HepG2 (cell line): ENCODE results near the gene MCRIP2. TPM values are rescaled to one million over a fixed set of nuclear protein-coding genes. Genes with fewer than 3 reads are reported as not detected.
A peak's percentile ranks its signal among the peaks of the same experiment; 100 is the strongest.

Experiments
- CHD2 ChIP-seq: IDR thresholded peaks from 2 replicates; pipeline ENCODE4 v1.6.1; 2011; ENCODE audit warnings: low read depth, low read length, improper control_type of control experiment
- CSRNP1 ChIP-seq: sonication (generic); formaldehyde crosslinking; IDR thresholded peaks from 2 replicates; pipeline ENCODE4 v1.8.1; 2023; ENCODE audit warnings: mild to moderate bottlenecking, missing genetic modification reagents
- ELF1 ChIP-seq: sonication (generic); formaldehyde crosslinking; IDR thresholded peaks from 2 replicates; pipeline ENCODE4 v1.4.0; 2020; ENCODE audit warnings: missing genetic modification reagents
- ETV5 ChIP-seq: IDR thresholded peaks from 2 replicates; pipeline ENCODE4 v1.6.1; 2018; ENCODE audit warnings: missing biosample characterization, missing genetic modification reagents, inconsistent platforms, borderline replicate concordance
- GABPA ChIP-seq, 2 experiments: IDR thresholded peaks; 2 replicates each; pipeline ENCODE4 v1.6.1; 2011 to 2016; ENCODE audit warnings: low read depth in 2 of 2, low read length in 1 of 2, missing biosample characterization in 1 of 2, missing genetic modification characterization in 1 of 2
- GLI4 ChIP-seq: sonication (generic); formaldehyde crosslinking; IDR thresholded peaks from 2 replicates; pipeline ENCODE4 v1.5.1; 2020; ENCODE audit warnings: missing genetic modification reagents, mild to moderate bottlenecking, moderate library complexity, borderline replicate concordance
- MED1 ChIP-seq: sonication (generic); formaldehyde crosslinking; IDR thresholded peaks from 2 replicates; pipeline ENCODE4 v1.4.0; 2020; ENCODE audit warnings: missing genetic modification reagents
- NONO ChIP-seq, 2 experiments: fragments of 450-650 bp in 1 of 2; sonication (generic) in 1 of 2; formaldehyde crosslinking in 1 of 2; IDR thresholded peaks in 1 of 2; conservative IDR thresholded peaks in 1 of 2; 2 replicates each; pipeline versions ENCODE4 v1.6.1 to v1.8.0; 2017 to 2022; ENCODE audit warnings: mild to moderate bottlenecking in 1 of 2, missing genetic modification reagents in 1 of 2, moderate library complexity in 1 of 2
- RBM39 ChIP-seq: fragments of 200-400 bp; formaldehyde crosslinking; IDR thresholded peaks from one replicate; pipeline ENCODE4 v1.6.1; 2018; ENCODE audit warnings: antibody characterized with exemption, mild to moderate bottlenecking, low read depth, low read length; ENCODE audit not compliant: poor library complexity, severe bottlenecking
- SNAPC4 ChIP-seq: sonication (generic); formaldehyde crosslinking; IDR thresholded peaks from 2 replicates; pipeline ENCODE4 v1.4.0; 2020; ENCODE audit warnings: mild to moderate bottlenecking, missing genetic modification reagents
- THAP9 ChIP-seq: sonication (generic); formaldehyde crosslinking; IDR thresholded peaks from 2 replicates; pipeline ENCODE4; 2020; ENCODE audit warnings: missing genetic modification reagents, mild to moderate bottlenecking, borderline replicate concordance
- ZNF263 ChIP-seq: sonication (generic); formaldehyde crosslinking; IDR thresholded peaks from 2 replicates; pipeline ENCODE4 v1.4.0; 2020; ENCODE audit warnings: missing genetic modification reagents
- ZNF562 ChIP-seq: sonication (generic); formaldehyde crosslinking; IDR thresholded peaks from 2 replicates; pipeline ENCODE4 v1.8.0; 2022; ENCODE audit warnings: missing genetic modification reagents, borderline replicate concordance
- ZNF670 ChIP-seq: sonication (generic); formaldehyde crosslinking; IDR thresholded peaks from 2 replicates; pipeline ENCODE4 v1.8.0; 2022; ENCODE audit warnings: mild to moderate bottlenecking, missing genetic modification reagents, borderline replicate concordance
- polyA plus RNA-seq, 8 experiments: library from polyadenylated mRNA; depleted of rRNA in 3 of 8; stranded (reverse) in 7 of 8; unstranded in 1 of 8; fragments of >200 nt; fragmentation: Illumina TruSeq in 4 of 8; extraction: Trizol in 4 of 8; gene quantifications; 2 replicates each; pipeline versions ENCODE4 v1.2.1 to v1.2.3, GENCODE V29; 2011 to 2016; ENCODE audit warnings: low read depth in 4 of 8, missing spikeins in 1 of 8, mixed read lengths in 1 of 8; ENCODE audit not compliant: insufficient read depth in 1 of 8
- total RNA-seq, 5 experiments: library from RNA; depleted of rRNA; stranded (reverse); fragments of >200 nt; fragmentation: Illumina TruSeq; extraction: Trizol; gene quantifications; 2 replicates each; pipeline ENCODE4 v1.2.3, GENCODE V29; 2016; ENCODE audit warnings: low read depth in 1 of 5
- TF ChIP-seq, protein P1 (sequence below): sonication (generic); formaldehyde crosslinking; IDR thresholded peaks from 2 replicates; pipeline ENCODE4 v1.4.0; 2020; ENCODE audit warnings: missing genetic modification reagents

The MCRIP2 gene
- total and polyA plus RNA-seq, 2 of the 13 experiments (the other 11 are each of a cell fraction or from before 2014, with no cell fraction given): 39.6 to 76.7 TPM

DNA sequence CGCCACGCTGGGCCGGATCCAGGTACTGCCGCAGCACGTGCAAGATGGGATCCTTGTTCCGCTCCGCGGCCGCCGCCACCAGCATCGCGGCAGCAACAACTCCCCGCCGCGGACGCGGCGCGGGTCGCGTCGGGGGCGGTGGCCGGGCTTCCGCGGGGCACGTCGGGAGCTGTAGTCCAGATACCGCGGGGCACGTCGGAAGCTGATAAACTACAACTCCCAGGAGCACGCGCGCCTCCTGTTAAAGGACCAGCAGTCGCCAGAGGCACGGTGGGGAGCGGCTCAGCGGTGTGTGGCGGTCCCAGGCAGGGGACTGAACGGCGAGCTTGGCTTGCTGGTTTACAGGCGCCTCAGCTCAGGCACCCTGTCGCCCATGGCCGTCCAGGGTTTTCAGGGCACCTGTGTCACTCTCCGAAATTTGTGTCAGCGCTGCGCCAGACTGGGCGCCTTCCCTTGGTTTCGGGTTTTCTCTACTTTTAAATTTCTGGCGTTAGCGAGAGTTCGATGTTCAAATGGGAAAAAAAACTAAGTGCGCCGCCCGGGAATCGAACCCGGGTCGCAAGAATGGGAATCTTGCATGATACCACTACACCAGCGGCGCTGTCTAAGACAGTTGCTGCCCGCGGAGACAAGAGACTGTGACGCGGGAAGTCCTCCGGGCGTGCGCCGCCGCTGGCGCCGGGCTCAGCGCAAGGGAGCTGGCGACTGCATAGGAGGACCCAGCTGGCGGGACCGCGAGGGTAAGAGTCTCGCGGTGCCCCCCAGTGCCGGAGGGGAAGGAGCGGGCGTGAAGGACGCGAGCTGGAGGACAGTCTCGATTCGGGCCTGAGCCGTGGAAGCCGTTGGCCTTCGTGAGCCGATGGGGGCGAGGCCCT lies 5.2 kb upstream of the MCRIP2 start, which contains the start of gene METTL26 (continued):
- TF ChIP-seq THAP9 (peak; percentile 56; the same call in 1 of the 2 replicates), ZNF670 (CRISPR knock-in tag) (0 out of 2 replicates have a peak, but pooled peaks have one; percentile 12), ELF1 (peak; percentile 56; the same call in 1 of the 2 replicates), NONO (IDR thresholded peaks at IDR 0.05) (no peak), NONO (CRISPR knock-in tag; conservative IDR thresholded peaks at IDR 0.05) (peak; percentile 93), MED1 (peak; percentile 12; the same call in 1 of the 2 replicates), GLI4 (CRISPR knock-in tag) (no peak), CSRNP1 (CRISPR knock-in tag) (peak; percentile 32; the same call in 1 of the 2 replicates), GABPA (IDR thresholded peaks at IDR 0.05; ENCODE audit: low read depth, low read length) (peak; percentile 54; the same call in 1 of the 2 replicates), GABPA (CRISPR knock-in tag; IDR thresholded peaks at IDR 0.05; ENCODE audit: low read depth) (peak; percentile 78), ZNF263 (CRISPR knock-in tag) (peak; percentile 19), ZNF562 (0 out of 2 replicates have a peak, but pooled peaks have one; percentile 51), CHD2 (peak; percentile 88), ETV5 (CRISPR knock-in tag) (peak; percentile 74), SNAPC4 (CRISPR knock-in tag) (peak; percentile 82), RBM39 (peak; percentile 63)
- TF ChIP-seq, protein P1, sequence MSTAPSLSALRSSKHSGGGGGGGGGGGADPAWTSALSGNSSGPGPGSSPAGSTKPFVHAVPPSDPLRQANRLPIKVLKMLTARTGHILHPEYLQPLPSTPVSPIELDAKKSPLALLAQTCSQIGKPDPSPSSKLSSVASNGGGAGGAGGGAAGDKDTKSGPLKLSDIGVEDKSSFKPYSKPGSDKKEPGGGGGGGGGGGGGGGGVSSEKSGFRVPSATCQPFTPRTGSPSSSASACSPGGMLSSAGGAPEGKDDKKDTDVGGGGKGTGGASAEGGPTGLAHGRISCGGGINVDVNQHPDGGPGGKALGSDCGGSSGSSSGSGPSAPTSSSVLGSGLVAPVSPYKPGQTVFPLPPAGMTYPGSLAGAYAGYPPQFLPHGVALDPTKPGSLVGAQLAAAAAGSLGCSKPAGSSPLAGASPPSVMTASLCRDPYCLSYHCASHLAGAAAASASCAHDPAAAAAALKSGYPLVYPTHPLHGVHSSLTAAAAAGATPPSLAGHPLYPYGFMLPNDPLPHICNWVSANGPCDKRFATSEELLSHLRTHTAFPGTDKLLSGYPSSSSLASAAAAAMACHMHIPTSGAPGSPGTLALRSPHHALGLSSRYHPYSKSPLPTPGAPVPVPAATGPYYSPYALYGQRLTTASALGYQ: 0 out of 2 replicates have a peak, but pooled peaks have one; percentile 7
